ENCODE measurements around the gene ATXN3L.

DNA sequence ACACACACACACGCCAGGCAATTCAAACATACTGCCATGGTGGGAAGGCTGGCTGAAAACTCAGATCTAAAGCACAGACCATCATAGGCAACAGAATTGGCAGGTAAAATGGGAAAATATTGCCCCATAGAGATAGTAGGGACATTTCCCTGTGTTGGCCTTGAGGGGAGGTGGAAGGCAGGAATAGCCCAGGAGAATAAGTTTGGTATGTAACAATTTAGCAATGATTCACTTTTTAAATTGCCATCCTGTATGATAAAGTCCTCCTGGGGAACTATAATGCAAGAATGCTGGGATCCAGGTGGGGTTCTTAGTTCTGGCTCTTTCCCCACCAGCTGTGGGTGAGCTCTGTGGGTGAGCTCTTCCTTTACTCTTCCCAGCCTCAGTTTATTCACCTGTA lies 51.0 kb downstream of the ATXN3L start:
- TF ChIP-seq POLR2AphosphoS5 (IDR thresholded peaks at IDR 0.05) (no peak), EP300 (IDR thresholded peaks at IDR 0.05) (no peak), POLR2A (IDR thresholded peaks at IDR 0.05) (no peak)
- TF ChIP-seq, protein P1, sequence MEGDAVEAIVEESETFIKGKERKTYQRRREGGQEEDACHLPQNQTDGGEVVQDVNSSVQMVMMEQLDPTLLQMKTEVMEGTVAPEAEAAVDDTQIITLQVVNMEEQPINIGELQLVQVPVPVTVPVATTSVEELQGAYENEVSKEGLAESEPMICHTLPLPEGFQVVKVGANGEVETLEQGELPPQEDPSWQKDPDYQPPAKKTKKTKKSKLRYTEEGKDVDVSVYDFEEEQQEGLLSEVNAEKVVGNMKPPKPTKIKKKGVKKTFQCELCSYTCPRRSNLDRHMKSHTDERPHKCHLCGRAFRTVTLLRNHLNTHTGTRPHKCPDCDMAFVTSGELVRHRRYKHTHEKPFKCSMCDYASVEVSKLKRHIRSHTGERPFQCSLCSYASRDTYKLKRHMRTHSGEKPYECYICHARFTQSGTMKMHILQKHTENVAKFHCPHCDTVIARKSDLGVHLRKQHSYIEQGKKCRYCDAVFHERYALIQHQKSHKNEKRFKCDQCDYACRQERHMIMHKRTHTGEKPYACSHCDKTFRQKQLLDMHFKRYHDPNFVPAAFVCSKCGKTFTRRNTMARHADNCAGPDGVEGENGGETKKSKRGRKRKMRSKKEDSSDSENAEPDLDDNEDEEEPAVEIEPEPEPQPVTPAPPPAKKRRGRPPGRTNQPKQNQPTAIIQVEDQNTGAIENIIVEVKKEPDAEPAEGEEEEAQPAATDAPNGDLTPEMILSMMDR (IDR thresholded peaks at IDR 0.05), result no peak

Measured in upper lobe of left lung (tissue), 4 donors.